Amygdala (tissue), 56 donors: ENCODE data around the gene EXOSC6.
A peak's percentile ranks its signal among the peaks of the same experiment; 100 is the strongest.
"Not testable (repeated sequence)": the region's sequence is repeated elsewhere in the genome, so short reads cannot be mapped to it uniquely, and the experiment has no call there.

Source experiments
- DNase-seq, 56 donors: peaks; one replicate each; lab custom pipeline; 2025; lab: John Stamatoyannopoulos, UW

Gene EXOSC6

DNA sequence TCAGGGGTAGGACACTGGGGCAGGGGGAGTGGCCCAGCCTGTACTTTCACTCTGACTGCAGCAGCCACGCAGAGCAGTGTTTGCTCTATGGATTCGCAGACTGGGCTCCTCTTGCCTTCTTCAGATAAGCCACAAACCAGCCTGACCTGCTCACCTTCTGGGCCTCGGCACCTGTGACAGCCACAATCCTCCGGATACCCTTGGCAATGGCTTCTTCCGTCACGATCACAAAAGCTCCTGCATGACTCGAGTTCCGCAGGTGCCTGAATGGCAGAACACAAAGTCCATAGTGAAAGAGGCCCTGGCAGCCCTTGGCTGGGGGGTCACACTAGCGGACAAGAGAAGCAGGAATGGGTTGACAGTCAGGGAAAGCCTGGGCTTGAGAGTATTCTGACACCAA is 3.8 kb upstream of the EXOSC6 start:
- DNase-seq: no peak

DNA sequence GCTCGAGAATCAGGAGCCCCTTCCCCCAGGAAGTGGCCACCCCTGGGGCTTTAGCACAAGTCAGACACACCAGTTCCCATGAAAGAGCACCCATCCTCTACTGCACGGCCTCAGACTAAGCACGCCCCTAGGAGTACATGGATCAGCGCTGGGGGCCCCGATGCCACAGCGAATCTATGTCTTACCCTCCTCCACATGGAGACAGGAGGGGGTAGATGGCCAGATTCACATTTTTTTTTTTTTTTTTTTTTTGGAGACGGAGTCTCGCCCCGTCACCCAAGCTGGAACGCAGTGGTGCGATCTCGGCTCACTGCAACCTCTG is 3.2 kb upstream of the EXOSC6 start:
- no peak for DNase-seq

DNA sequence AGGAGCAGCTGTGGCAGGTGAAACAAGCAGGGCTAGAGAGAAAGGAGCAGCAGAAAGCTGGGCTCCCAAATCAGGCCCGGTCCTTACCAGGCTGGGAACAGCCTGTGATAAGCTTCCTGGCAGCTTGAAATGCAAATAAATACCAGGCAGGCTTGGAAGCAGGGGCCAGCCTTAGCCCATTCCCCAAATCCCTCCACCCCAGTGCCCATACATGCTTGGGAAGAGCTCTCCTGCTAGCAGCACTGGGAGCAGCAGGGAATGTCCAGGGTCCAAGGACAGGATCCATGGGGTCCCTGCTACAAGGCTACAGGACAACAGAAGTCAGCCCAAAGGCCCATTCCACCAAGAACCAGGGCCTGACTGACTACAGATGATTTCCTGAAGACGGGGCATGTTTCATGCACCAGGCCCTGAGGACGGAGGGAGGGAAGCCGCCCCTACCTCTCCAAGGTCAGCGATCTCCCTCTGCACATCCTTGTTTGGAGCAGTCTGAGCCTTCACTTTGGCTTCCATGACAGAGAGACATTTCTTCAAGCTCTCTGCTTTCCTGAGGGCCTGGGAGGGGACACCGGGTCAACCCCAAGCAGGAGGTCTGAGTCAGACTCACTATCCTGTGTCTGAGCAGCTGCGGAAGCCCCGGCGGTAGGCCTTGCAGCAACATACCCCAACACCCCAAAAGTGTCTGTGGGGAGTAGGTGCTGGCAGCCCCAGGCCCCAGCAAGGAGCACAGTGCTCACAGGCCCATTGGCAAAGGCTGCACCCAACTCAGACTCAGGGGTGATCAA is 2.6 kb upstream of the EXOSC6 start:
- no peak for DNase-seq

DNA sequence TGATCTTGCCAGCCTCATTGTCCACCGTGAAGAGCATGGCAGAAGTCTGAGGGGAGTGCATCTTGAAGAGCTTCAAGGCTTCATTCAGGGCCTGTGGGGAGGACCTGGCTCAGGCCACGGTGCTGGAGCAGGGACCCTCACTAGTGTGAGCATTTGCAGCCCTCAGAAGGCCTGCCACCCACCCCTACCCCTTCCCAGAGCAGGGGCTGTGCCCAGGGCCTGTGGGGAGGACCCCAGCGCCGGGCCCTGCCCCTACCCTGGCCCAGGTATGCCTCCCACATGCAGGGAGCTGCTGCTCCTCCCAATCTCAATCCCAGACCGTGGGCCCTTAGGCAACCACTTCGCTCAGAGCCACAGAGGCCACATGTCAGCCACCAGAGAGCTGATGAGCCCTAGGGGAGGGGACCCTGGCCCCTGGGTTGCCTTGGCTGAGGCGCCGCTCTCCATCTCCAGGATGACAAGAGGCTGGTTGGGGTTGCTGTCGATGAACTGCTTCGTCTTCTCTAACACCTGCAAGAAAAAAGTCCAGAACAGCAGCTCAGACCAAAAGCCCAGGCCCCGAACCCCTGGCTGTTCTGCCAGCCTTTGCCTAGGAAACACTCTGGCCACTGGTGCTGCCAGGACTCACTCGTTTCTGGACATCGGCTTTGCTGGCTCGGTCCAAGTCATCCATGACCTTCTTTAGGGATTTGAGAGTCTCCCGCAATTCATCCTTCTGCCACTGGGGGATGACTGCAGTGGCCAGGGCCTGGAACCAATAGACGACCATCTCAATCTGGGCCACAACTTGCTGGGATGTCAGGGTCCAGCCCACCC is 1.8 kb upstream of the EXOSC6 start:
- DNase-seq: peak in 2 of 56 donors; percentile 5 to 25

DNA sequence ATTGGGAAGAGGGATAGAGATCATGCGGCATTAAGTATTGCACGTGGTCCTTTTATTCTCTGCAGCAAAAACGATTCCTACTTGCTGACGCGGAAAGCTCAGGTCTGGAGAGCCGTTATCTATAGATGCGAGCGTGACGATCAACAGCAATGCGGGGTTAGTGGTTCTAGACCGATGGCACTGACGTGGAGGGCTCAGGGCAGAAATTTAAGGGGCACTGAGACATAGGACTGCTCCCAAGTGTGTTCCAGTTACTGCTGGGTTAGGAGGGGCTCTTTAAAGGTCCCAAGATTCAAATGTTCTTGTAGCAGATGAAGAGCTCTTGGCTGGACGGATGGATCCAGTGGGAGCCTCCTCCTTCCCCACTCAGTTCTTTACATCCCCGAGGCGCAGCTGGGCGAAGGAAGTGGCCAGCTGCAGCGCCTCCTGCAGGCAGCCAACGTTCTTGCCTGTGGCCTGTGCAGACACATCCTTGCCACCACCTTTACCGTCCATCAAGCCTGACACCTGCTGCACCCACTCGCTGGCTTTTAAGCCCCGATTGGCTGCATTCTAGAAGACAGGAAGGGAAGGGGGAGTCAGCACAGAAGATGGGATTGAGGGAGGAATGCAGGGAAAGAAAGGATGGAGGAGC is 732 bp upstream of the EXOSC6 start:
- no peak for DNase-seq

DNA sequence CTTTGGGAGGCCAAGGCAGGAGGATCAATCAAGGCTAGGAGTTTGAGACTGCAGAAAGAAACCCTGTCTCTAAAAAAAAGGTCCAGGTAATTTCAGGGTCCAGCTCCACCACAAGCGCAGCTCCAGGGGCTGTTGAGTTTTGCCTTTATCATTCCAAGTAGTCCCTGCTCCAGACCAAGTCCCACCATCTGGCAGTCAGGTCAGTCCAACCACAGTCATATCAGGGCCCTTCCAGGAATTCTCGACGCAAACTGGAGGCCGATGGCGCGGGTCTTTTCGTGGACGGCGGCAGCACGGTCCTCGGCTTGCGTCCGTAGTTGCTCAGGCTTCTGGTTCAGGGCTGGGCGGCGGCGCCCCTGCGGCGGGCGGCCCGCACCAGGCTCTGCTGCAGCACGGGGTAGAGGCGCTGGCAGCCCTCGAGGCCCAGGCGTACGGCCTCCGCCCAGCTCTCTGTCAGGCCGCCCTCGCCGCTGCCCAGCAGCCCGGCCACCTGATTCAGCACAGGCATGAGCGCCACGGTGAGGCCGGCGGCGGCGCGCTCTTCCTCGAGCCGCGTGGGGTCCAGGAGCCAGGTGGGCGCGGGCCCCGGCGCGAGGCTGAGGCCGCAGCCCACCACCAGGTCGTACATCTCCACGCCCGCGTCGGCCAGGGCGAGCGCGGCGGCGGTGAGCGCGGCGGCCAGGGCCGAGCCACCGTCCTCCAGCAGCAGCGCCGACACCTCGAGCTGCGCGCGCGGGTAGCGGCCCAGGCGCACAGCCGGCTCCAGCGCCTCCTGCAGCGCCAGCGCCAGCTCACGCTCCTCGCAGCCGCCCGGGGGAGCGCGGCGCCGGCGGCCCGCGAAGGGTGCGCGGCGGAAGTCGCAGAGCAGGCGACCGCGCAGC is 752 bp downstream of the EXOSC6 start:
- DNase-seq: peak in 10 of 56 donors; percentile 26 to 68 (median 46)

DNA sequence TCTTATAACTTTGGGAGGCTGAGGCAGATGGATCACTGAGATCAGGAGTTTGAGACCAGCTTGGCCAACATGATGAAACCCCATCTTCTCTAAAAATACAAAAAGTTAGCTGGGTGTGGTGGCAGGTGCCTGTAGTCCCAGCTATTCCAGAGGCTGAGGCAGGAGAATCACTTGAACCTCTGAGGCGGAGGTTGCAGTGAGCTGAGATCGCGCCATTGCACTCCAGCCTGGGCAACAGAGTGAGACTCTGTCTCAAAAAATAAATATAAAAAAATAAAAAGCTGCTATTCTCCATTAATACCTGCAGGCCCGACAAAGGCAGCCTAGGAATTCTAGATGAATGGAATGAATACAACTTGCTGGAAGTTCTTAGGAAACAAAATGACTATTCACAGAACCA is 2.0 kb downstream of the EXOSC6 start:
- DNase-seq: not testable (repeated sequence)

DNA sequence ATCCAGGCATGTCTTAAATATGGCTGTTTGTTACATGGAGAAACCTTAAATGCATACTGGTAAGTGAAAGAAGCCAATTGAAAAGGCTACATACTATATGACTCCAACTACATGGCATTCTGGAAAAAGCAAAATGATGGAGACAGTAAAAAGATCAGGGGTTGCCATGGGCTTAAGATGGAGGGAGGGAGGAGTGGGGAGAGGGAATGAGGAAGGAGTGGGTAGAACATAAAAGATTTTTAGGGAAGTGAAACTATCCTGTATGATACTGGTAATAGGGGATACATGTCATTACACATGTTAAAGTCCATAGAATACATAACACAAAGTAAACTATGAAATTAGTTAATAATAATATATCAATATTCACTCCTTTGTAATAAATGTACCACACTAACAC is 13.0 kb downstream of the EXOSC6 start:
- not testable (repeated sequence) for DNase-seq

DNA sequence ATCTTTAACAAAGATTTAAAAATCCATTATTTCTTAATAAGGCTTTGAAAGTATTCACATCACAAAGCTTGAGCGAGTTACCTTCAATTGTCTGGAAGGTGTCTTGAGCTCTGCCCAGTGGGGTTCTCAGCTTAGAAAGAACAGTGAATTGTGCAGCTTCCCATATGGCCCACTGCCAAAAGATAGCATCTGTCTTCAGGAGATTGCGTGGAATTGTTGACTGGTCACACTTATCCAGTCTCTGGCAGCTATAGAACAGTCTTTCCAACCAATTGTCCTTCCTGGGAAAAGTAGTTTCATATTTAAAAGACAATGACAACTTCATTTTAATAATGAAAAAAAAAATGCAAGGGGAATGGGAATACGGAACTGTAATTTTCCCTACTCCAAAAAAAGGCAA is 19.9 kb downstream of the EXOSC6 start:
- not testable (repeated sequence) for DNase-seq

DNA sequence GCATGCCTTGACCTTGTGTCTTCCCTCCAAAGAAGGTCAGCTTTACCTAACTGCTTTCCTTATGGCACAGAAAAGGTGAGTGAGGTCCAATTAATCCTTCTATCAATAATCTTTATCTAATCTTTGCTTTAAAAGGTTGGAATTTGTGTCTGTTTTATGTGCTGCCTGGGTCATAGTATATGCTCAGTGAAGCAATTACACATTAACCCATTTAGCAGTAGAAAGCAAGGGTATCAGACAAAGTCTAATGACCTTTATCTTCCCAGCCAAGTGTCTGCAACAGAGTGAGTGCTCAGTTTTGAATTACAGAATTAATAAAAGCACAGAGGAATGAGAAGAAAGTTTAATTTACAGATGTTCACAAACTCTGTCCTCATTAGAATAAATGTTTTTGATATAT is 25.7 kb downstream of the EXOSC6 start:
- not testable (repeated sequence) for DNase-seq

DNA sequence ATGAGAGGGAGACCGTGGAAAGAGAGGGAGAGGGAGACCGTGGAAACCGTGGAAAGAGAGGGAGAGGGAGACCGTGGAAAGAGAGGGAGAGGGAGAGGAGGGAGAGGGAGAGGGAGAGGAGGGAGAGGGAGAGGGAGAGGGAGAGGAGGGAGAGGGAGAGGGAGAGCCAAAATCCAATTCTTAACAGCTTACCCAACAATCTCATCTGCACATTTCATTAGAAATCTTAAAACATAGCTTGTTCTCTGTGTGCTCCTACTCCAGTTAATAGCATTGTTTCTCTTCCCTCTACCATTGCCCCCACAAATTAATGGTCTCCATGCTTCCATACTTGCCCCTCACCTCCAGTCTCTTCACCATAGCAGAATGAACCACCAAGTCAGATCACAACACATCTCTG is 26.3 kb downstream of the EXOSC6 start:
- DNase-seq: not testable (repeated sequence)

DNA sequence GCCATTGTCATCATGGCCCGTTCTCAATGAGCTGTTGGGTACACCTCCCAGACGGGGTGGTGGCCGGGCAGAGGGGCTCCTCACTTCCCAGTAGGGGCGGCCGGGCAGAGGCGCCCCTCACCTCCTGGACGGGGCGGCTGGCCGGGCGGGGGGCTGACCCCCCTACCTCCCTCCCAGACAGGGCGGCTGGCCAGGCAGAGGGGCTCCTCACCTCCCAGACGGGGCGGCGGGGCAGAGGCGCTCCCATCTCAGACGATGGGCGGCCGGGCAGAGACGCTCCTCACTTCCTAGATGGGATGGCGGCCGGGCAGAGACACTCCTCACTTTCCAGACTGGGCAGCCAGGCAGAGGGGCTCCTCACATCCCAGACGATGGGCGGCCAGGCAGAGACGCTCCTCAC is 27.1 kb downstream of the EXOSC6 start:
- DNase-seq: not testable (repeated sequence)

DNA sequence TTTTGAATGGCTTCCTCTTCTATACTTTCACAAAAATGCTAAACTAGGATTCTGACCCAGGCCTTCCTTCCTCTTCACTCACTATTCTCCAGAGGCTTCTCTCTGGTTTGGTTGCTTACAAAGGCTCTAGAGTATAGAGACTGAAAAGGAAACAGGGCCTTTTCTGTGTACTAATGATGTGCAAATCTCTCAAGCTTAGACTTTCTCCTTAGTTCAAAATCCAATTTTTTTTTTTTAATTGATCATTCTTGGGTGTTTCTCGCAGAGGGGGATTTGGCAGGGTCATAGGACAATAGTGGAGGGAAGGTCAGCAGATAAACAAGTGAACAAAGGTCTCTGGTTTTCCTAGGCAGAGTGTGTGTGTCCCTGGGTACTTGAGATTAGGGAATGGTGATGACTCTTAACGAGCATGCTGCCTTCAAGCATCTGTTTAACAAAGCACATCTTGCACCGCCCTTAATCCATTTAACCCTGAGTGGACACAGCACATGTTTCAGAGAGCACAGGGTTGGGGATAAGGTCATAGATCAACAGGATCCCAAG is 27.7 kb downstream of the EXOSC6 start:
- DNase-seq: not testable (repeated sequence)

DNA sequence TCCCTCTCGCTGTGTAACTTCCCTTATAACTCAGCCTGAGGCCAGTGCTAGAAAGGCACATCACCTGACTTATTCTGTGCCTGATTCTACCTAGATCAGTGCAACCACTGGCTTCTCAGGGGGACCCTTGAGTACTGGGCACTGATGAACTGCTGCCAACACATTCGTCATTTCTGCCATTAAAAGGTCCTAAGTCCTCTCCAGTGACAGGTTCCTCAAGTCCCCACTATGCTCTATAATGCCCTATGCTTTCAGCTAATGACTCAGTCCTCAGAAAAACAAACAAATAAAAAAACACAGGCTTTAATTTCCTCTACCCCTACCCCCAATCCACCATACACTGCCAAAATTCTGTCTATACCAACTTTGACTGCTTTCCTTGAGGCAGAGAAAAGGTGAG is 28.5 kb downstream of the EXOSC6 start:
- DNase-seq: not testable (repeated sequence)

DNA sequence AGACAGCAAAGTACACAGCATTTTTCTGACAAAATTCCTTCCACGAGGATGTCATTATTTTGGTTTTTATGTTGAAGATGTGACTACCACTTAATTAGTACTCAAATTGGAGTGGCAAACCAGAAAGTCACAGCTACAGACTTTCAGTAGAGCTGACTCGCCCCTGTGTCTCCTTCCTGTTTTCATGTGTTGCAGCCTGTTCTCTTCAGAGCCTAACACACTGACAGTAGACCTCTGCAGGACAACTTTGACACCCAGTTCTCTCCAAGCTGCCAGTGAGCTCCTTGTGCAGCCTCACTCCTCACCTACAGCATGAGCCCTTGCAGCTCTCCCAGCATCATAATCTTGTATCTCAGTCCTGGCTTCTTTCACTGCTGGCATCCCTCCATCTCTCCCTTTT is 29.2 kb downstream of the EXOSC6 start:
- not testable (repeated sequence) for DNase-seq

DNA sequence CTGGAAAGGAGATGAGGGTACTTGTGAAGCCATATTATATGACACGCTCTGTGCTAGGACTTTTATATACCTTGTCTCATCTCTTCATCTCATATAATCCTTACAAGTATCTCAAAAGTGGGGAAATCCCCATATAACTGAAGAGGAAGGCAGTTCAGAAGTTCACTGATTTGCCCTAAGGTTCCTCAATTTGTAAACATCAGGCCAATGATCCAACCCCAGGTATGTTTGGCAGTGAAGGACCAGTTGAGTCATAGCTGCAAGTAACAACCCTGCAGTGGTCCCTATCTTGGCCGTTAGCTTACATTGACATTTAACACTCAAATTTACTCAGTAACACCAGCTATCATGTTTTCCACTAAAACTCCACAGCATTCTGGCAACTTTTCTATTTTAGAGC is 33.2 kb downstream of the EXOSC6 start:
- DNase-seq: not testable (repeated sequence)

DNA sequence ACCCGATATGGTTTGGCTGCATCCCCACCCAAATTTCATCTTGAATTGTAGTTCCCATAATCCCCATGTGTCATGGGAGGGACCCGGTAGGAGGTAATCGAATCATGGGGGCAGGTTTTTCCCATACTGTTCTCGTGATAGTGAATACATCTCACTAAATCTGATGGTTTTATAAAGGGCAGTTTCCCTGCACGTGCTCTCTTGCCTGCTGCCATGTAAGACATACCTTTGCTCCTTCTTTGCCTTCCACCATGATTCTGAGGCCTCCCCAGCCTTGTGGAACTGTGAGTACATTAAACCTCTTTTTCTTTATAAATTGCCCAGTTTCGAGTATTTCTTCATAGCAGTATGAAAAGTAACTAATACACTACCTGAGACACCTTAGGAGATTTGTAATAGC is 45.4 kb downstream of the EXOSC6 start:
- DNase-seq: not testable (repeated sequence)

DNA sequence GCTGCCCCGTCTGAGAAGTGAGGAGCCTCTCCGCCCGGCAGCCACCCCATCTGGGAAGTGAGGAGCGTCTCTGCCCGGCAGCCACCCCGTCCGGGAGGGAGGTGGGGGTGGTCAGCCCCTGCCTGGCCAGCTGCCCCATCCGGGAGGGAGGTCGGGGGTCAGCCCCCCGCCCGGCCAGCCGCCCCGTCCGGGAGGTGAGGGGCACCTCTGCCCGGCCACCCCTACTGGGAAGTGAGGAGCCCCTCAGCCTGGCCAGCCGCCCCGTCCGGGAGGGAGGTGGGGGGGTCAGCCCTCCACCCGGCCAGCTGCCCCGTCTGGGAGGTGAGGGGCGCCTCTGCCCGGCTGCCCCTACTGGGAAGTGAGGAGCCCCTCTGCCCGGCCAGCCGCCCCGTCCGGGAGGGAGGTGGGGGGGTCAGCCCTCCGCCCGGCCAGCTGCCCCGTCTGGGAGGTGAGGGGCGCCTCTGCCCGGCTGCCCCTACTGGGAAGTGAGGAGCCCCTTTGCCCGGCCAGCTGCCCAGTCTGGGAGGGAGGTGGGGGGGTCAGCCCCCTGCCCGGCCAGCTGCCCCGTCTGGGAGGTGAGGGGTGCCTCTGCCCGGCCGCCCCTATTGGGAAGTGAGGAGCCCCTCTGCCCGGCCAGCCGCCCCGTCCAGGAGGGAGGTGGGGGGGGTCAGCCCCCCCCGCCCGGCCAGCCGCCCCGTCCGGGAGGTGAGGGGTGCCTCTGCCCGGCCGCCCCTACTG is 46.9 kb downstream of the EXOSC6 start:
- DNase-seq: not testable (repeated sequence)

DNA sequence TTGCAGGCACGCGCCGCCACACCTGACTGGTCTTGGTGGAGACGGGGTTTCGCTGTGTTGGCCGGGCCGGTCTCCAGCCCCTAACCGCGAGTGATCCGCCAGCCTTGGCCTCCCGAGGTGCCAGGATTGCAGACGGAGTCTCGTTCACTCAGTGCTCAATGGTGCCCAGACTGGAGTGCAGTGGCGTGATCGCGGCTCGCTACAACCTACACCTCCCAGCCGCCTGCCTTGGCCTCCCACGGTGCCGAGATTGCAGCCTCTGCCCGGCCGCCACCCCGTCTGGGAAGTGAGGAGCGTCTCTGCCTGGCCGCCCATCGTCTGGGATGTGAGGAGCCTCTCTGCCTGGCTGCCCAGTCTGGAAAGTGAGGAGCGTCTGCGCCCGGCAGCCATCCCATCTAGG is 47.7 kb downstream of the EXOSC6 start:
- not testable (repeated sequence) for DNase-seq
